ENCODE results near the gene UBTD1.

Gene UBTD1, protein sequence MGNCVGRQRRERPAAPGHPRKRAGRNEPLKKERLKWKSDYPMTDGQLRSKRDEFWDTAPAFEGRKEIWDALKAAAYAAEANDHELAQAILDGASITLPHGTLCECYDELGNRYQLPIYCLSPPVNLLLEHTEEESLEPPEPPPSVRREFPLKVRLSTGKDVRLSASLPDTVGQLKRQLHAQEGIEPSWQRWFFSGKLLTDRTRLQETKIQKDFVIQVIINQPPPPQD

DNA sequence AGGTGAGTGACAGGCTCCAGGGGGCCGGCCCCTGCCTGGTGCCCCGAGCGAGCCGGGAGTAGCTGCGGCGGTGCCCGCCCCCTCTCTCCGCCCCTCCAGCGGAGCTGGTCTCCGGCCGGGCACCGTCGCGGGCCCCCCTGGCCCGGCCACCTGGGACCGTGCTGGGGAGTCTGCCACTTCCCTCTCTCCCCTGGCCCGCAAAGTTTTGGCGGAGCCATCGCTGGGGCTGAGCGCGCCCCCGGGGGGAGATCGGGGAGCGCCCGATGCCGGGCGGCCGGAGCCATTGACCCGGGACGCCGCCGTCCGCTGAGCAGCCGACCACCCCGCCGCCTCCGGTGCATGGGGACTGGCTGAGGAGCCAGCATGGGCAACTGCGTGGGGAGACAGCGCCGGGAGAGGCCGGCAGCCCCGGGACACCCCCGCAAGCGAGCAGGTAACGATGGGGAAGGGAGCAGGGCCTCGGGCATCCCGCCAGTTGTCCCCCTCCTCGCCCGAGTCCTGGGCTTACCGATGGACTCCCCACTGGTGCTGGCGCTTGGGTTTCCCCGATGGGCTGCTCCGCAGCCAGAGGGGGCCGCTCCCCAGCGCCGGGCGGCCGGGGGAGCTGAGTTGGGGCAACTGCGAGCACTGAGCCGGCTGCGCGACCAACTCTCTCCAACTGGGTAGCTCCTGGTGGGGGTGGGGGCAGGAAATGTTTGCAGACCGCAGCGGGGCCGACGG, at the start of gene UBTD1:
Gene UBTD1 (plus strand): TSS at position 84 of the 720 bp plus-strand sequence. CDS start 280 bp downstream, at position 364.
- H3K27ac ChIP-seq = peak within 1 kb of the TSS; percentile 87 to 98
- TF ChIP-seq, protein P1, sequence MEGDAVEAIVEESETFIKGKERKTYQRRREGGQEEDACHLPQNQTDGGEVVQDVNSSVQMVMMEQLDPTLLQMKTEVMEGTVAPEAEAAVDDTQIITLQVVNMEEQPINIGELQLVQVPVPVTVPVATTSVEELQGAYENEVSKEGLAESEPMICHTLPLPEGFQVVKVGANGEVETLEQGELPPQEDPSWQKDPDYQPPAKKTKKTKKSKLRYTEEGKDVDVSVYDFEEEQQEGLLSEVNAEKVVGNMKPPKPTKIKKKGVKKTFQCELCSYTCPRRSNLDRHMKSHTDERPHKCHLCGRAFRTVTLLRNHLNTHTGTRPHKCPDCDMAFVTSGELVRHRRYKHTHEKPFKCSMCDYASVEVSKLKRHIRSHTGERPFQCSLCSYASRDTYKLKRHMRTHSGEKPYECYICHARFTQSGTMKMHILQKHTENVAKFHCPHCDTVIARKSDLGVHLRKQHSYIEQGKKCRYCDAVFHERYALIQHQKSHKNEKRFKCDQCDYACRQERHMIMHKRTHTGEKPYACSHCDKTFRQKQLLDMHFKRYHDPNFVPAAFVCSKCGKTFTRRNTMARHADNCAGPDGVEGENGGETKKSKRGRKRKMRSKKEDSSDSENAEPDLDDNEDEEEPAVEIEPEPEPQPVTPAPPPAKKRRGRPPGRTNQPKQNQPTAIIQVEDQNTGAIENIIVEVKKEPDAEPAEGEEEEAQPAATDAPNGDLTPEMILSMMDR (IDR thresholded peaks at IDR 0.05) = no peak
- no peaks in the 10 kb centered on the region for H3K9me3 ChIP-seq
- H3K27me3 ChIP-seq = no peaks in the 10 kb centered on the region
- peak within 1 kb of the TSS; percentile 82 to 97 for H3K4me3 ChIP-seq
- H3K36me3 ChIP-seq = no peaks in the 10 kb centered on the region
- peaks cover 0 to 43% (median 23%) of the 10 kb centered on the region in 4 donors for H3K4me1 ChIP-seq
- intact Hi-C loops (cut with DNase I; ENCODE audit: low total_unique reads) = no loop called here
- DNase-seq = peak; percentile 61 to 82

DNA sequence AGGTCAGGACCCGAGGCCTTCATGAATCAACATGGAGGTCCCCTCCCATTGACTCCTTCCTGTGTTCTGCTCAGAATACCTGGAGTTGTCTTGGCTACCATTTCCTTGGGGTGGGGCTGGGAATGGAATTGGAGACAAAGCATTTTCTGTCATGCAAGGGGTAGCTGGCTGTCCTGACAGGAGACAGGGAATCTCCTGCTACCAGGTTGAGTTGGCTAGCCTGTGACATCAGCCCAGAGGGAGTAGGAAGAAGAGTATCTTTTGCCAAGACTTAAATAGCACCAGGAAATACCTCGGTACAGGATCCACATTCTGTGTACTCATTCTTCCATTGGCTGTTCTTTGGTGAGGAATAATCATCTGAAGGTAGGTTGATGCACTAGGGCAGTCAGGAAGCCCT, 47.9 kb upstream of the UBTD1 start:
- TF ChIP-seq, protein P1 (IDR thresholded peaks at IDR 0.05) = no peak
- no peak for DNase-seq
- peaks cover 0 to 46% (median 30%) of the 10 kb centered on the region in 4 donors for H3K4me1 ChIP-seq

DNA sequence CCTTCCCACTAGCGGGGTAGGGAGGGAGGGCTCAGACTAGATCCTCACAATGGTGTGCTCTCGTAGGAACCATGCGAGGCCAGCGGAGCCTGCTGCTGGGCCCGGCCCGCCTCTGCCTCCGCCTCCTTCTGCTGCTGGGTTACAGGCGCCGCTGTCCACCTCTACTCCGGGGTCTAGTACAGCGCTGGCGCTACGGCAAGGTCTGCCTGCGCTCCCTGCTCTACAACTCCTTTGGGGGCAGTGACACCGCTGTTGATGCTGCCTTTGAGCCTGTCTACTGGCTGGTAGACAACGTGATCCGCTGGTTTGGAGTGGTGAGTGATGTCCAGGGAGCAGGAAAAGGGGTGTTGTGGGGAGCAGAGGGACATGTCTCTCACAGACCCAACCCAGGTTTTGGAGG, 47.1 kb upstream of the UBTD1 start:
- H3K4me3 ChIP-seq = no peak overlapping the region
- H3K9me3 ChIP-seq = no peaks in the 10 kb centered on the region
- H3K27ac ChIP-seq = no peak overlapping the region
- no peaks in the 10 kb centered on the region for H3K27me3 ChIP-seq
- TF ChIP-seq, protein P1 (IDR thresholded peaks at IDR 0.05) = no peak
- H3K4me1 ChIP-seq = peaks cover 0 to 44% (median 29%) of the 10 kb centered on the region in 4 donors
- intact Hi-C loops (cut with DNase I; ENCODE audit: low total_unique reads) = no loop called here
- H3K36me3 ChIP-seq = peaks cover 7 to 44% (median 21%) of the 10 kb centered on the region in 3 donors
- DNase-seq = no peak

More for the DNA sequence above, 47.9 kb upstream of the UBTD1 start:
- H3K4me3 ChIP-seq = no peak overlapping the region
- H3K36me3 ChIP-seq = peaks cover 0 to 36% (median 13%) of the 10 kb centered on the region in 3 donors
- H3K27ac ChIP-seq = no peak overlapping the region
- H3K9me3 ChIP-seq = no peaks in the 10 kb centered on the region
- no peaks in the 10 kb centered on the region for H3K27me3 ChIP-seq
- intact Hi-C loops (cut with DNase I; ENCODE audit: low total_unique reads) = no loop called here

DNA sequence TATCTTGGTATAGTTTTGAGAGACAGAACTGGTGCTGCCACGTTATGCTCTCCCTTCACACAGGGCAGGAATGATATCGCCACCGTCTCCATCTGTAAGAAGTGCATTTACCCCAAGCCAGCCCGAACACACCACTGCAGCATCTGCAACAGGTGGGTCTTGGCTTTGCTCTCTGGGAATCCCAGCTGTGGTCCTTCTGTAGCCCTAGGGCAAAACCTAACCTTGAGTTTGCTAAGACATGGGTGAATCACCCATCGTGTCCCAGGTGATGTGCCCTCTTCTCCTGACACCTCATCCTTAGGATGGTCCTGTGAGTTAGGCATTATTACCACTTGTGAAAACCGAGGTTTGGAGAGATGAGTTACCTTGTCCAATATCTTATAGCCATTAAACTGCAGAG, 46.4 kb upstream of the UBTD1 start:
- DNase-seq = no peak
- Histone ChIP-seq H3K9me3 (no peaks in the 10 kb centered on the region), H3K4me3 (no peak overlapping the region), H3K36me3 (peaks cover 13 to 52% (median 28%) of the 10 kb centered on the region in 3 donors), H3K4me1 (peaks cover 0 to 37% (median 22%) of the 10 kb centered on the region in 4 donors), H3K27ac (no peak overlapping the region), H3K27me3 (no peaks in the 10 kb centered on the region)
- intact Hi-C loops (cut with DNase I; ENCODE audit: low total_unique reads) = no loop called here
- TF ChIP-seq, protein P1 (IDR thresholded peaks at IDR 0.05) = no peak

DNA sequence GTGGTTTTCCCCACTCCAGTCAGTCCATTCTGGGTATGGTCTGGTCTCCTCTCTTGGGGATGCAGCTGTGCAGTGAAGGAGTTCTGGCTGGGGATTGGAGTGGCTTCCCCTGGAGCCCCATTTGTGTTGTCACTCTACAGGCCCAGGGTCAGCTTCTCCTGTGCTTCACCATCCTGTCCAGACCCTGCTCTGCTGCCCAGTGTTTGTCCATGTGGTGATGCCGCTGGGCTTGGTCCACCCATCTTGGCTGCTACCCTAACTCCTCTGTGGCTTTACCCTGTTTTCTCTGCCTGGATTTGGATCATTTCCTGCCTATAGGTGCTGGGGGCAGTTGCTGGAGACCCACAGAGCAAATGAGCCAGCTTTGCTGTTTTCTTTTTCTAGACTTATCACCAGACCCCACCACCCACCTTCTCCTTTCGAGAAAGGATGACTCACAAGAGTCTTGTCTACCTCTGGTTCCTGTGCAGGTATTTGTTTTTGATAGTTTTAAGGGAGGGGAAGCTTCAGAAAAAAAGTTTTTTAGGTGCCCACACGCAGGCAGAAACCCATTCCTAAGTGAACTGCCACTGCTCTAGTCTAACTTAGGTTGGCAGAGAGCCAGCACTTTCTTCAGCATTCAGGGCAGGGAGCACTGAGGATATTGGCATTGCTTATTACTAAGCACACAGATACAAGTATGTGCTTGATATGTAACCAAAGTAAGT, 44.2 kb upstream of the UBTD1 start:
- intact Hi-C loops (cut with DNase I; ENCODE audit: low total_unique reads) = no loop called here
- Histone ChIP-seq H3K27ac (peak overlapping the region; percentile 6 to 30), H3K36me3 (peaks cover 34 to 72% (median 48%) of the 10 kb centered on the region in 3 donors), H3K27me3 (no peaks in the 10 kb centered on the region), H3K4me3 (no peak overlapping the region), H3K9me3 (no peaks in the 10 kb centered on the region), H3K4me1 (peaks cover 0 to 25% (median 14%) of the 10 kb centered on the region in 4 donors)
- TF ChIP-seq, protein P1 (IDR thresholded peaks at IDR 0.05) = no peak
- DNase-seq = peak in 1 of 2 donors; percentile 41
